ENCODE data around the gene RTL10. TPM values are rescaled to one million over a fixed set of nuclear protein-coding genes. Genes with fewer than 3 reads are reported as not detected.
A peak's percentile ranks its signal among the peaks of the same experiment; 100 is the strongest.

The RTL10 gene
- total and polyA plus RNA-seq, 10 of the 15 experiments (the other 5 are each of a cell fraction or from before 2014, with no cell fraction given), result 5.3 to 18.1 (median 10.3) TPM

DNA sequence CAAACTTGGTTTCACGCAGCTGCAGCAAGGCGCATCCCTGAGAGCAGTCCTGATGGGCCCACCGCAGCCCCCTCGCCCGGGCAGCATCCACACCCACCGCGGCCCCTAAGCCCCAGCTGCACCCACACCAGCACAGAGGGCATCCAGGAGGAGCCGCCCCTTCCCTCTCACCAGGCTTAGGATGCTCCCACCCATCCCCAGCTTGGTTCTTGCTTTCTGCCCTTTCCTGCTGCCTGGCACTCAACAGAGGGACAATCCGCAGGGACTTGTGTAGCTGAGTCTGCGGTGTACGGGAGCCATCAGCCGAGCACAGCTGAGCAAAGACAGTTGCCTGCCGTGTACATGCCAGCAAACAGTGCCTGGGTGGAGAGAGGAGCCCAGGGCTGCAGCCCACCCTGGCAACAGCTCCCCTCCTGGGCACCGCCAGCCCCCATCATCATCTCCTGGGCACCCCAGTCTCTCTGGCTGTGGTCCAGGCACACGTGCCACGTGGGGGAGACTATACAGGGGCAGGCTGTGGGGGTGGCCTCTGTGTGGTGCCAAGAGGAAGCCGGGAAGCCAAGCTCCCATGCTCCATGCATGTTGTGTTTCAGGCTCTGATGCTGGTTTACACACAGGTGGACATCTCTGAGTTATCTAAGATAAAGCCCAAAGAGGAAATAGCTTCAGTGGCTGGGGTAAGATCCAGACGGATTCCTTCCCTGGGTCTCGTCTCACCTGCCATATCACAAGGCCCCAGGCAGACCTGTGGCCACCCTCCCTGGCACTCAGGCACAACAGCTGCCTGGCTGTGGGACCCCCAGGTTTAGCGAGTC lies 36.0 kb upstream of the RTL10 start:
- in situ Hi-C loops (cut with MboI), result no loop called here
- Histone ChIP-seq H4K20me1 (ENCODE audit: control insufficient read depth, insufficient read depth) (no peaks in the 10 kb centered on the region), H3K4me3 (no peak overlapping the region), H3K9me3 (replicated peaks; ENCODE audit: control insufficient read depth, insufficient read depth, low read length) (no peaks in the 10 kb centered on the region), H3K4me2 (ENCODE audit: control insufficient read depth, insufficient read depth) (peak overlapping the region; percentile 36), H2AFZ (ENCODE audit: control insufficient read depth, low read depth, low read length) (peak overlapping the region; percentile 58; the same call in 1 of the 2 replicates), H3K9ac (ENCODE audit: control insufficient read depth, insufficient read depth, low read length) (no peak overlapping the region), H3K79me2 (ENCODE audit: control insufficient read depth, insufficient read depth, low read length) (no peaks in the 10 kb centered on the region), H3K36me3 (ENCODE audit: control insufficient read depth in 2 of 2, insufficient read depth in 2 of 2, low read length in 1 of 2) (no peaks in the 10 kb centered on the region), H3K27me3 (replicated peaks in 1 of 2; ENCODE audit: control insufficient read depth in 2 of 2, insufficient read depth in 2 of 2, low read length in 1 of 2) (no peaks in the 10 kb centered on the region), H3K27ac (ENCODE audit: control insufficient read depth, insufficient read depth) (peak overlapping the region; percentile 9; the same call in 1 of the 2 replicates), H3K4me1 (ENCODE audit: control insufficient read depth, insufficient read depth, low read length) (peaks cover 20% of the 10 kb centered on the region)
- intact Hi-C loops (cut with micrococcal nuclease; ENCODE audit: unreplicated experiment), result no loop called here
- no peak for TF ChIP-seq POU2F2 (IDR thresholded peaks at IDR 0.05; ENCODE audit: borderline replicate concordance, low read depth, low read length)
- no peak for TF ChIP-seq ZNF24 (IDR thresholded peaks at IDR 0.05)
- TF ChIP-seq POLR2AphosphoS2 (IDR thresholded peaks at IDR 0.05; ENCODE audit: low read depth, low read length), result no peak
- TF ChIP-seq CBX5 (IDR thresholded peaks at IDR 0.05; ENCODE audit: low read depth), result no peak
- TF ChIP-seq, protein P1, sequence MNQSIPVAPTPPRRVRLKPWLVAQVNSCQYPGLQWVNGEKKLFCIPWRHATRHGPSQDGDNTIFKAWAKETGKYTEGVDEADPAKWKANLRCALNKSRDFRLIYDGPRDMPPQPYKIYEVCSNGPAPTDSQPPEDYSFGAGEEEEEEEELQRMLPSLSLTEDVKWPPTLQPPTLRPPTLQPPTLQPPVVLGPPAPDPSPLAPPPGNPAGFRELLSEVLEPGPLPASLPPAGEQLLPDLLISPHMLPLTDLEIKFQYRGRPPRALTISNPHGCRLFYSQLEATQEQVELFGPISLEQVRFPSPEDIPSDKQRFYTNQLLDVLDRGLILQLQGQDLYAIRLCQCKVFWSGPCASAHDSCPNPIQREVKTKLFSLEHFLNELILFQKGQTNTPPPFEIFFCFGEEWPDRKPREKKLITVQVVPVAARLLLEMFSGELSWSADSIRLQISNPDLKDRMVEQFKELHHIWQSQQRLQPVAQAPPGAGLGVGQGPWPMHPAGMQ (IDR thresholded peaks at IDR 0.05; ENCODE audit: borderline replicate concordance), result no peak
- TF ChIP-seq GABPA (IDR thresholded peaks at IDR 0.05; ENCODE audit: low read depth), result no peak
- no TSS peak for BruUV-seq (replicated peaks)
- ChIA-PET RAD21 (ENCODE audit: unreplicated experiment) (interaction anchor here (1.3 kb wide), 1 partner anchor 19 kb away, joined by 3 read pairs; no protein-coding TSS in a partner anchor), POLR2A (no interaction called here), SMC1A (ENCODE audit: uncharacterized antibody, unreplicated experiment) (no interaction called here), CTCF (interaction anchor here (0.9 to 1.3 kb wide), 3 partner anchors 19 to 160 kb away, joined by 3 to 5 read pairs (median 3); no protein-coding TSS in a partner anchor)
- ATAC-seq, result no peak; the same call in 2 of the 3 replicates
- no peak for DNase-seq (ENCODE audit: low read depth, low spot score)
- FAIRE-seq, result no peak
- WGBS (ENCODE audit: insufficient coverage, insufficient replicate concordance, low lambda C conversion rate, missing lambda C conversion rate), result 82% methylated on average over 20 of the region's 20 CpGs
